ENCODE data around the gene HERC3.

DNA sequence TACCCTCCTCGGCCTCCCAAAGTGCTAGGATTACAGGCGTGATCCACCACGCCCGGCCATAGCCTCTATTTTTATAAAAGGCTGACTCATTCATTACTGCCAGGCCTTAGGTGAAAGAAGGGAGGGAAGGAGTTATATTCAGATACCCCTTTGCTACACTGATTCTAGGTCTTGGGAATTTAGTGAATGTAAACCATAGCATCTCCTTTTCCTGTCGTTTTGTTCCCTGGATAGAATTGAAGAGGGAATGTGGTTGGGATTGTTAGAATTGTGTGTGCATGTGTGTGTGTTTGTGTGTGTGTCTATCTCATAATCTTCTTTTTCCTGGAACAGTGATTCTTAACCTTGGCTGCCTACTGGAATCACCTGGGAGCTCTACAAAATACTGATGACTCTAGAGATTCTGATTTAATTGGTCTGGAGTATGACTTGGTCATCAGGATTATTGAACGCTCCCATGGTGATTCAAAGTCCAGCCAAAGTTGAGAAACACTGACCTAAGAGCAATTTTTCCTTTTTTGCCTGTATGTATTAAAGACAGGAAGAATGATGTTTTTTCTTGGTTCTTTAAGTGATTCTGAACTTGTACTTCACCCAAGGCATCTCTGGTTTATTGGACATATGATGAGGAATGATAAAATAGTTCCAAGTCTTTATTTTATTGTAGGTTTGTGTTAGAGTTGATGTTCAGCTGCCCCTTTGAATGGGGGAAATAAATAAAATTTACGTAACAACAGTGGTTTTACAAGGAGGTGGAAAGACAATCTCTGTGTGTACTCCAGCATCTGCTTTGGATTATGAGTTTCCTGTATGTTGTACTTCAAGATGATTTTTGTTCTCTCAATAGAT, 68.4 kb downstream of the HERC3 start:
- TF ChIP-seq POLR2AphosphoS5 (IDR thresholded peaks at IDR 0.05; ENCODE audit: borderline replicate concordance, low read depth, low read length) (no peak), EZH2 (IDR thresholded peaks at IDR 0.05) (no peak), FOXP2 (optimal IDR thresholded peaks at IDR 0.05; ENCODE audit: control extremely low read depth, extremely low read length, insufficient read depth) (no peak)

Data from SK-N-MC (cell line).